ENCODE results near the gene MYO3A. TPM values are rescaled to one million over a fixed set of nuclear protein-coding genes. Genes with fewer than 3 reads are reported as not detected.

MYO3A gene
- total RNA-seq, 1 experiment from 2014 or later: not detected

GRCh38 chr10:26215935-26216584 is 282.0 kb downstream of the MYO3A start:
- Histone ChIP-seq H3K27me3 (ENCODE audit: insufficient read depth, low read length) (peaks cover 11% of the 10 kb centered on the region), H4K20me1 (ENCODE audit: insufficient read depth) (no peaks in the 10 kb centered on the region), H3K4me1 (ENCODE audit: control insufficient read depth in 1 of 2, insufficient read depth in 2 of 2, low read length in 2 of 2) (no peaks in the 10 kb centered on the region), H3K9me2 (ENCODE audit: insufficient read depth) (no peaks in the 10 kb centered on the region), H3K9ac (ENCODE audit: low read length) (no peak overlapping the region), H3K4me2 (ENCODE audit: low read length) (no peak overlapping the region), H3K4me3 (replicated peaks in 1 of 2; ENCODE audit: low read depth in 1 of 2, low read length in 2 of 2) (no peak overlapping the region), H3K27ac (ENCODE audit: low read depth, low read length) (no peak overlapping the region), H3K9me3 (ENCODE audit: control insufficient read depth in 1 of 2, insufficient read depth in 1 of 2, low read depth in 1 of 2, low read length in 2 of 2) (no peaks in the 10 kb centered on the region), H3K79me2 (ENCODE audit: insufficient read depth, low read length) (no peaks in the 10 kb centered on the region), H2AFZ (ENCODE audit: low read depth, low read length, poor library complexity, severe bottlenecking) (no peak overlapping the region), H3K36me3 (ENCODE audit: control insufficient read depth in 1 of 2, insufficient read depth in 2 of 2, low read length in 2 of 2) (no peaks in the 10 kb centered on the region)
- no TSS peak for BruUV-seq (replicated peaks)
- RAD21 ChIA-PET (ENCODE audit: low non-redundant PET in 1 of 2, low total read pairs in 2 of 2, uncharacterized antibody in 2 of 2, unreplicated experiment in 2 of 2): no interaction called here
- POLR2A ChIA-PET: no interaction called here
- TF ChIP-seq CEBPB (IDR thresholded peaks at IDR 0.05; ENCODE audit: low read depth) (no peak), CTCF (IDR thresholded peaks at IDR 0.05 in 2 of 3, conservative IDR thresholded peaks at IDR 0.05 in 1 of 3; ENCODE audit: borderline replicate concordance in 1 of 3, insufficient read depth in 1 of 3, low read depth in 2 of 3, low read length in 2 of 3) (no peak), SRF (IDR thresholded peaks at IDR 0.05; ENCODE audit: low read depth) (no peak), MAX (IDR thresholded peaks at IDR 0.05) (no peak), POLR2A (IDR thresholded peaks at IDR 0.05; ENCODE audit: borderline replicate concordance, extremely low read depth, insufficient read depth, insufficient read length) (no peak), JUND (IDR thresholded peaks at IDR 0.05) (no peak), ZFX (IDR thresholded peaks at IDR 0.05) (no peak), RAD21 (IDR thresholded peaks at IDR 0.05; ENCODE audit: low read depth) (no peak), EGR1 (IDR thresholded peaks at IDR 0.05; ENCODE audit: low read depth) (no peak), SIN3A (IDR thresholded peaks at IDR 0.05; ENCODE audit: low read depth) (no peak), ZBTB33 (IDR thresholded peaks at IDR 0.05; ENCODE audit: extremely low read depth, insufficient replicate concordance, low read length) (no peak), EZH2 (IDR thresholded peaks at IDR 0.05) (no peak), EZH2phosphoT487 (IDR thresholded peaks at IDR 0.05; ENCODE audit: borderline replicate concordance) (no peak), YY1 (IDR thresholded peaks at IDR 0.05; ENCODE audit: extremely low read depth, insufficient replicate concordance, low read depth, low read length) (no peak), POLR2AphosphoS5 (IDR thresholded peaks at IDR 0.05; ENCODE audit: low read depth, low read length) (no peak), SP1 (IDR thresholded peaks at IDR 0.05; ENCODE audit: low read depth) (no peak), FOSL1 (IDR thresholded peaks at IDR 0.05; ENCODE audit: low read depth) (no peak), CBX3 (IDR thresholded peaks at IDR 0.05; ENCODE audit: low read depth) (no peak), TCF7L2 (IDR thresholded peaks at IDR 0.05; ENCODE audit: borderline replicate concordance, extremely low read depth, insufficient read depth, insufficient read length) (no peak)
- TF ChIP-seq, protein P1, sequence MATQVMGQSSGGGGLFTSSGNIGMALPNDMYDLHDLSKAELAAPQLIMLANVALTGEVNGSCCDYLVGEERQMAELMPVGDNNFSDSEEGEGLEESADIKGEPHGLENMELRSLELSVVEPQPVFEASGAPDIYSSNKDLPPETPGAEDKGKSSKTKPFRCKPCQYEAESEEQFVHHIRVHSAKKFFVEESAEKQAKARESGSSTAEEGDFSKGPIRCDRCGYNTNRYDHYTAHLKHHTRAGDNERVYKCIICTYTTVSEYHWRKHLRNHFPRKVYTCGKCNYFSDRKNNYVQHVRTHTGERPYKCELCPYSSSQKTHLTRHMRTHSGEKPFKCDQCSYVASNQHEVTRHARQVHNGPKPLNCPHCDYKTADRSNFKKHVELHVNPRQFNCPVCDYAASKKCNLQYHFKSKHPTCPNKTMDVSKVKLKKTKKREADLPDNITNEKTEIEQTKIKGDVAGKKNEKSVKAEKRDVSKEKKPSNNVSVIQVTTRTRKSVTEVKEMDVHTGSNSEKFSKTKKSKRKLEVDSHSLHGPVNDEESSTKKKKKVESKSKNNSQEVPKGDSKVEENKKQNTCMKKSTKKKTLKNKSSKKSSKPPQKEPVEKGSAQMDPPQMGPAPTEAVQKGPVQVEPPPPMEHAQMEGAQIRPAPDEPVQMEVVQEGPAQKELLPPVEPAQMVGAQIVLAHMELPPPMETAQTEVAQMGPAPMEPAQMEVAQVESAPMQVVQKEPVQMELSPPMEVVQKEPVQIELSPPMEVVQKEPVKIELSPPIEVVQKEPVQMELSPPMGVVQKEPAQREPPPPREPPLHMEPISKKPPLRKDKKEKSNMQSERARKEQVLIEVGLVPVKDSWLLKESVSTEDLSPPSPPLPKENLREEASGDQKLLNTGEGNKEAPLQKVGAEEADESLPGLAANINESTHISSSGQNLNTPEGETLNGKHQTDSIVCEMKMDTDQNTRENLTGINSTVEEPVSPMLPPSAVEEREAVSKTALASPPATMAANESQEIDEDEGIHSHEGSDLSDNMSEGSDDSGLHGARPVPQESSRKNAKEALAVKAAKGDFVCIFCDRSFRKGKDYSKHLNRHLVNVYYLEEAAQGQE (IDR thresholded peaks at IDR 0.05; ENCODE audit: low read depth): no peak
- DNase-seq (ENCODE audit: low read depth, low spot score) (no peak), ATAC-seq (no peak)
- CTCF ChIA-PET: no interaction called here
- intact Hi-C loops (cut with micrococcal nuclease): no loop called here

All from HCT116 (cell line).